HG02642 (cell line): ENCODE measurements around the gene CDH4.

Experiments used
- ATAC-seq: cut with Tn5 transposase; IDR thresholded peaks from one replicate; pipeline ENCODE4 v1.9.1; 2021; ENCODE audit warnings: mild to moderate bottlenecking; ENCODE audit not compliant: unreplicated experiment, poor library complexity

Gene CDH4

DNA sequence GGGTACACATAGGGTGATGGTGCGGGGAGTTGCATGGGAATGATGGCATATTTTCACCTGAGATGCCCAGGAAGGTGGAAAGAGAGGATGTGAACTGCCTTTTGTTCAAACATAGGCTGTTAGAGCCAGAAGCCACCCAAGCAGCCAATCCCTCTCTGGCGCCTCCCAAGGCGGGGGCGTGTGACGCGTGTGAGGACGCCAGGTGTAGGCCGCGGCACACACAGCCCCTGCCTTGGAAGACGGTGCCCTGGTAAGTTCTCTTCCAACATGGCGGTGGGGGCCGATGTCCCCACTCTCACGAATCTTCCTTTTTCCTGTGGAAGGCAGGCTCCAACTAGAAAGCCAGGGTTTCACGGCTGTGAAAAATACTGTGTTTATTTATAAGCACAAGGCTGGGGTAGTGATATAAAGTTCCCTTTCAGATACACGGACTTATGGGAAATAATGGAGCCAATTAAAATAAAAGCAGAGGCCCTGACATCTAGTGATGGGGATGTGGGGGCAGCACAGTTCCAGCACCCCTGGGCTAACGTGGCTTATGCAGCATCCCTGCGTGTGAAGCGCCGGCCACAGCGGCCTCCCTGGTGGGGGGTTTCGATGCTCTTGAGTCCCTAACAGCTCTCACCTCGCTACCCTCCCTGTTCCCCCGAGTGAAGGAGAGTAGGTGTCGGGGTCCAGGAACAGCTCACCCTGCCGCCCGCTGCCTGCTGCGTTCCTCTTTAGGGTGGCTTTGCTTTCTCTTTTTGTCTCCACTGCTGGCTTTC, 28.3 kb downstream of the CDH4 start:
- ATAC-seq: no peak

DNA sequence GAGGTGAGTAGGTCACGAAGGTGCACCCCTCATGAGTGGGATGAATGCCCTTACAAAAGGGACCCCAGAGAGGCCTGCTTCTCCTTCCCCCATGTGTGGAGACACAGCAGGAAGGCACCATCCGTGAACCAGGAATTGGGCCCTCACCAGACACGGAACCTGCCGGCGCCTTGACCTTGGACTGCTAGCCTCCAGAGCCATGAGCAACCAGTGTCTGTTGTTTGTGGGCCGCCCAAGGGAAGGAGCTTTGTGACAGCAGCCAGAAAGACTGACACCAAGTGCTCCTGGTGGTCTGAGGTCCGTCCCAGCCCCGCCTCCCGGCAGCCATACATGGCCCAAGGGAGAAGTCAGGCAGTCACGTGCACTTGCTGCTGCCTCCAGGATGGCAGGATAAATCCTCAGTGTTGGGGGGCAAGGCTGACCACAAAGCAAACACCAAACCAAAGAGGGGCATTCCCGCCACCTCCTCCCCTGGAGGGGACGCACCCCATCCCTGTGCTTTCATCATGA, 29.3 kb downstream of the CDH4 start:
- no peak for ATAC-seq

GRCh38 chr20:61284752-61285151, 32.7 kb downstream of the CDH4 start:
- no peak for ATAC-seq

DNA sequence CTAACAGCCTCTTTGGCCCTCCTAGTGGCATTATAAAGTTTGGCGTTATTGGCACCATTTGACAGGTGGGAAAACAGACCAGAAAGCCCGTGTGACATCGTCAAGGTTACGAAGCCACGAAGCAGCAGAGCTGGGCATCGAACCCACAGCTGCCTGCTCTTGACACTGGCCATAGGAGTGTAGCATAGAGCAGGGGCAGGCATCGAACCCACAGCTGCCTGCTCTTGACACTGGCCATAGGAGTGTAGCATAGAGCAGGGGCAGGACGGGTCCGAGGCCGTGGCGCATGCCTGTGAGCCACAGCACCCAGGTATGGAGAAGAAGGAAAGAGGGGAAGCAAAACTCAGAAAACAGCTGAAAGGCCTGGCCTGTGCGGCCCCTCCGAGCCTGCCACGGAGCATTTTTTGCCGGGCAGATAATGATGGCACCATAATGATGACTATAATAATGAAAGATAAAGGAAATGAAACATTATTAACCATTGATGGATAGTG, 33.1 kb downstream of the CDH4 start:
- ATAC-seq: no peak

DNA sequence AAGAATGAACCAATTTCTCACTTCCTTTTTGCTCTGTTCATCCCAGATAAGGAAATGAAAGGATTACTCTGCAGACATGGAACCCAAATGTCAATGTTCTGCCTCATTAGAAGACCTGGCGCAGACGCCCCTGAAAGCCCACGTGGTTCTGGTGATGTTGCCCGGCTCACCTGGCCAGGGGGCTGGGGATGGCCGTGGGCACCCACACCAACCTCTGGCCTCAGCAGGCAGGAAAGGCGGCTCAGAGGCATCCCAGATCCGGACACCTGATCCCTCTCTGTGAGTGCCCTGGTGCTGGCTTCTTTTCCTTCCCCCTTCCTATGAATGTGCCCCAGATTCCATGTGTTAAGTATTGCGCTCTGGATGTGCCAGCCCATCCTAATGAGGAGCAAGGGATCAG, 33.6 kb downstream of the CDH4 start:
- ATAC-seq: no peak

- no peak for ATAC-seq
Measured at GRCh38 chr20:61287583-61288275, 35.7 kb downstream of the CDH4 start.

GRCh38 chr20:61288331-61288784, 36.3 kb downstream of the CDH4 start:
- no peak for ATAC-seq

- no peak for ATAC-seq
Measured at GRCh38 chr20:61289166-61289565, 37.1 kb downstream of the CDH4 start.

- ATAC-seq: no peak
Measured at GRCh38 chr20:61290721-61291120, 38.7 kb downstream of the CDH4 start.

- no peak for ATAC-seq
Measured at GRCh38 chr20:61291166-61291829, 39.2 kb downstream of the CDH4 start.

- no peak for ATAC-seq
Measured at GRCh38 chr20:61292391-61292790, 40.3 kb downstream of the CDH4 start.

DNA sequence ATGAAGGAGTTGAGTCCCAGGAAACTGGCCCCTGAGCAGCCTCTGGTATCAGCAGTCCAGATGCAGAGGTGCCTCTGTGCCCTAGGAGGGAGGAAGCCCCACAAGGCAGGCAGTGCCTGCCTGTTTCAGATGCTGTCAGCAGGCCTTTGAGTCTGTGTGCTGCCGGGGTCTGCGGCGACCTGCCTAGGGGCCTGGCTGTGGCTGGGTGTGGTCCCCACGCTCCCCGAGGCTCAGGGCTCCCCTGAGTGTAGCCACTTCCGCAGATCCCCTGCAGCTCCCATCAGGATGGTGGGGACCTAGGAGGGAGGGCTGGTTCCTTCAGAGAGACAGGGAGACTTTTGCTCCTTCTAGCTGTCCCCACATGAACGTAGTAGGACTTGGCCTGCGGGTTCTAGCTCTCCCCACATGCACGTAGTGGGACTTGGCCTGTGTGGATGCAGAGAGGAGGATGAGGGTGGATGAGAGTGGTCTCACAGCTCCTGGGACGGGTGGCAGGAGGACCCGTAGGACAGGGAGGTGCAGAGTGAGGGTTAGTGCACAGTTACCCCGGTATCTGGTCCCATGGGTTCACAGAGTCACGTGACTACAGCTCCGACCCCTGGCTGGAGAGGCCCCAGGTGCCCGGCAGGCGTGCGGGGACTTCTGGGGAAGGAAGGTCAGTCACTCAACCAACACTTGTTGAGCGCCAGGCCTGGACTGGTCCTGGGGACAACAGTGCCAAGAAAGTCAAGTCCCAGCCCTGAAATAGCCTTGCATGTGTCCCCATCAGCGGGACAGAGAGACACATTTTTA, 41.0 kb downstream of the CDH4 start:
- no peak for ATAC-seq

GRCh38 chr20:61293951-61294350, 41.9 kb downstream of the CDH4 start:
- ATAC-seq: no peak

DNA sequence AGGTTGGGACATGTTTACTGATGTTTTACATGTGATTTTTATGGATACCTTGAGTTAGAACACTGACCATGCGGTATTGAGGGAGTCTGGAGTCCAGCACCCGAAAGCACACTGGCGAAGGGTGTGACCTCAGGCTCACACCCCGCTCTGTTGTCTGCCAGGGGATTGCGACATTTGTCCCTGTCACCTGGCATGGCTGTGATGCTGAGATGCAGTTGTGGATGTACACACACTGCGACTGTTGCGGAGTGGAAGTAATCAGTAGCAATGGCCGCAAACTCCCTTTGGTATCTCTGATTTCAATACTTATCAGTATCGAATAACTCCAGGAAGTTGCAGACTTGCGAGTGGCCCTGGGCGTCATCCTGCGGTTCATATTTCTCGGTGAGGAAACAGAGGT, 43.2 kb downstream of the CDH4 start:
- ATAC-seq: no peak

DNA sequence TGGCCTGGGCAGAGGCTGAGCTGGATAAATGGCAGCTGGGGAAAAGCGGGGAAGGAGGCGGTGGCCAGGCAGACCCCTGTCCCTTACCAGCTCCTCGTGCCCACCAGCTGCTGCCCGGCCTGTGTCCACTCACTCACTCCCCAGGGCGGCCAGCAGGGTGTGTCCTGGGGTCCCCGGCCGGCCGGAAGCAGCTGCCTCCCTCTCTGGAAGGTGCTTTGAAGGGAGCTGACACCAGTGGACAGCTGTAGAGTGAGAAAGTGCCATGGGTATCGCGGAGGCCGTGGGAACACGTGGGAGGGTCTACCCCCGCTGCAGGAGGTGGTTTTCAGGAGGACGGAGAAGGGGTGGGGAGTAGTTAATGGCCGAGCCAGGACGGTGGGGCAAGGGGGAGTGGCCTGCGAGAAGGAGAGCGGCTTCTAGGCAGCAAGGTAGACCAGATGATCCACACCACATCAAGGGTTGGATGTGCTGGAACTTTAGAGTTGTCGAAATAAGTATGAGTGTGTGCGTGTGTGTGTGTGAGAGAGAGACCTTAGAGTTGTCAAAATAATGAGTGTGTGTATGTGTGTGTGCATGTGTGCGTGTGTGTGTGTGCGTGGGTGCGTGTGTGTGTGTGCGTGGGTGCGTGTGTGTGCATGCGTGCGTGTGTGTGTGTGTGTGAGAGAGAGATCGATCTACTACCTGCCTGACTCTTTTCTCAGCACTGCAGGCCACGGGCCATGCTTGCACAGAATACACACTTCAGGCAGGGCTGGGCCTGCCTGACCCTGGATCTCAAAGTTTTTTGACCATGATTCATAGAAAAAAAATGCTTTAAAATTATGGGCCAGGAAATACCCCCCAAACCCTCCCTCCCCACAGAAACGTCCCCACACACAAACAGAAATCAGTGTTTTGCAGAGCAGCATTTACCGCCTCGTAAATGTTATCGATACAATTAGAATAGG, 43.9 kb downstream of the CDH4 start:
- ATAC-seq: no peak

DNA sequence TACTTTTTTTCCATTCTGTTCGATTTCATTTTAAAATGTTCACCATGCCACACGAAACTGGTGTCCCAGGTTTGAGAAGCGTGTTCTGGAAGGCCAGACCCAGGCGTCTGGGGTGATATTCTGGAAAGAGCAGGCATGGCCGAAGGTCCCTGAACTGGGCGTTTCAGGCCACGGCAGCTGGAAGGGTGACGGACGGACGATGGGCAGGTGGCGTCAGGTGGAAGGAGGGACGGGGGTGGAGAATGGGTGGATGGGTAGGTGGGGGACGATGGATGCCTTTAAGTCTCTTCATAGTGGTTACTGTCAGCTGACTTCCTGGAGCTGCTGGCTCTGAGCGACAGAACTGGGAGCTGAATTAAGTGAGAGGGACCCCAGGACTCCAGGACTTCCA, 44.6 kb downstream of the CDH4 start:
- ATAC-seq: no peak

- ATAC-seq: no peak
Measured at GRCh38 chr20:61297491-61297890, 45.4 kb downstream of the CDH4 start.

DNA sequence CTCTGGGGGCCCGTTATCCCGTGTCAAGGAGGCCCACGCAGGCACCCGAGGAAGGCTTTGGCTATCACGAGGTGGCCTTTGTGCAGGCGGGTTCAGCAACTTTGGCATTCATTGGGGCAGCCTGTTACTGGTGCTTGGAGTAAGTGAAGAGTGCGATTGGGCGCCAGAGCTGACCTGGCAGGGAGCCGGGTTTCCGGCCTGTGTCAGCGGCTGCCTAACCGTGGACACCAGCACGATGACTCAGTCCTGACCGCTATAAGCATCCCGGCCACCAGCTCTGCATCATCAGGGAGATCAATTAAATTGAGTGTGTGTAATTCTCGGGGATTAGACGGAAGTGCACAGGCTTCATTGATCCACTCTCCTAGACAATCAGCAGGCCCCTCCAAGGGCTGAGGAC, 45.9 kb downstream of the CDH4 start:
- no peak for ATAC-seq

GRCh38 chr20:61298661-61299060, 46.6 kb downstream of the CDH4 start:
- no peak for ATAC-seq
